ENCODE data around the gene TMEM140.

Gene TMEM140

GRCh38 chr7:135178364-135178763 is 30.5 kb downstream of the TMEM140 start:
- DNase-seq (ENCODE audit: insufficient read length, low spot score) (no peak), FAIRE-seq (no peak)
- TF ChIP-seq POU2F2 (IDR thresholded peaks at IDR 0.05; ENCODE audit: low read depth, low read length) (no peak), TAF1 (IDR thresholded peaks at IDR 0.05; ENCODE audit: low read depth, low read length) (no peak), POLR2A (IDR thresholded peaks at IDR 0.05; ENCODE audit: low read depth, low read length) (no peak), PAX5 (IDR thresholded peaks at IDR 0.05; ENCODE audit: insufficient read depth, low read length, severe bottlenecking) (no peak), SPI1 (IDR thresholded peaks at IDR 0.05; ENCODE audit: low read depth, low read length) (no peak), POLR2AphosphoS5 (IDR thresholded peaks at IDR 0.05; ENCODE audit: low read depth, low read length) (no peak)

- DNase-seq (ENCODE audit: insufficient read length, low spot score) (no peak), FAIRE-seq (no peak)
Observed at GRCh38 chr7:135179321-135179925, 31.6 kb downstream of the TMEM140 start.

GRCh38 chr7:135180122-135180521 is 32.2 kb downstream of the TMEM140 start:
- TF ChIP-seq SPI1 (IDR thresholded peaks at IDR 0.05; ENCODE audit: low read depth, low read length) (no peak), POLR2AphosphoS5 (IDR thresholded peaks at IDR 0.05; ENCODE audit: low read depth, low read length) (no peak), PAX5 (IDR thresholded peaks at IDR 0.05; ENCODE audit: insufficient read depth, low read length, severe bottlenecking) (no peak), TAF1 (IDR thresholded peaks at IDR 0.05; ENCODE audit: low read depth, low read length) (no peak), POU2F2 (IDR thresholded peaks at IDR 0.05; ENCODE audit: low read depth, low read length) (no peak)
- DNase-seq (ENCODE audit: insufficient read length, low spot score) (no peak), FAIRE-seq (no peak)

More at GRCh38 chr7:135179321-135179925, 31.6 kb downstream of the TMEM140 start:
- no peak for TF ChIP-seq PAX5 (IDR thresholded peaks at IDR 0.05; ENCODE audit: insufficient read depth, low read length, severe bottlenecking)
- TF ChIP-seq POLR2AphosphoS5 (IDR thresholded peaks at IDR 0.05; ENCODE audit: low read depth, low read length): no peak
- TF ChIP-seq TAF1 (IDR thresholded peaks at IDR 0.05; ENCODE audit: low read depth, low read length): no peak

DNA sequence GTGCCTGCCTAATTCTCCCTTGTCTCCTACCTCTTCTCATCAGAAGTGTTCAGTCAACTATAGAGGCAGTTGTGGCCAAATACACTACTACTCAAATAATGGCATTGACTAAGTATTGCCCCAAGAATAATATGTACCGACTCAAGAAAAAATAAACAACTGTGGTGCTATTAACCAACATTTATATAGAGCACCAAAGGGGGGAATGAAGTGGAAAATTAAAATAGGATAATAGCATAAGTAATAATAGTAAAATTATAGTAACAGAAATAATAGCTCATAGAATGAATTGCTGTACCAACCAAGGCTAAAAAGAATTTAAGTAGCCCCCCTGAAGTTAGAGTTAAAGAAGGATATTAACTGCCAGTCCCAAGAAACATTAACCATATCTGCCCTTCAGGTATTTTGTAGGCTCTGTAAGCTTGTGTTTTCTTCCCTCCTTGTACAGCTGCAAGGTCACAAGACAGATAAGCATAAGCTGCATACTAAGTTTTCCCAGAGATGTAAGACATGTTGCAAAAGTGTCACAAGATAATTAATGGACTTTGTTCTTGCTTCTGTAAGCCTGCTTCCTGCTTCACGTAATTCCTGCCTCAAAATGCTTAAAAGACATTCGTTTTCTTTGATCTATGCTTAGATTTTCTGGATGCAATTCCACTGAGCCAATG is 33.5 kb downstream of the TMEM140 start:
- no peak for DNase-seq (ENCODE audit: insufficient read length, low spot score)
- no peak for FAIRE-seq

GRCh38 chr7:135181929-135182678 is 34.2 kb downstream of the TMEM140 start:
- TF ChIP-seq PAX5 (IDR thresholded peaks at IDR 0.05; ENCODE audit: insufficient read depth, low read length, severe bottlenecking) (no peak), POU2F2 (IDR thresholded peaks at IDR 0.05; ENCODE audit: low read depth, low read length) (no peak), POLR2A (IDR thresholded peaks at IDR 0.05; ENCODE audit: low read depth, low read length) (no peak; the same call in 1 of the 2 replicates), SPI1 (IDR thresholded peaks at IDR 0.05; ENCODE audit: low read depth, low read length) (no peak), TAF1 (IDR thresholded peaks at IDR 0.05; ENCODE audit: low read depth, low read length) (no peak), POLR2AphosphoS5 (IDR thresholded peaks at IDR 0.05; ENCODE audit: low read depth, low read length) (no peak; the same call in none of the 2 replicates)
- DNase-seq (ENCODE audit: insufficient read length, low spot score) (no peak), FAIRE-seq (no peak)

More for the DNA sequence above, 33.5 kb downstream of the TMEM140 start:
- TF ChIP-seq PAX5 (IDR thresholded peaks at IDR 0.05; ENCODE audit: insufficient read depth, low read length, severe bottlenecking) (no peak), POU2F2 (IDR thresholded peaks at IDR 0.05; ENCODE audit: low read depth, low read length) (no peak), POLR2AphosphoS5 (IDR thresholded peaks at IDR 0.05; ENCODE audit: low read depth, low read length) (no peak), POLR2A (IDR thresholded peaks at IDR 0.05; ENCODE audit: low read depth, low read length) (no peak), SPI1 (IDR thresholded peaks at IDR 0.05; ENCODE audit: low read depth, low read length) (no peak), TAF1 (IDR thresholded peaks at IDR 0.05; ENCODE audit: low read depth, low read length) (no peak)

DNA sequence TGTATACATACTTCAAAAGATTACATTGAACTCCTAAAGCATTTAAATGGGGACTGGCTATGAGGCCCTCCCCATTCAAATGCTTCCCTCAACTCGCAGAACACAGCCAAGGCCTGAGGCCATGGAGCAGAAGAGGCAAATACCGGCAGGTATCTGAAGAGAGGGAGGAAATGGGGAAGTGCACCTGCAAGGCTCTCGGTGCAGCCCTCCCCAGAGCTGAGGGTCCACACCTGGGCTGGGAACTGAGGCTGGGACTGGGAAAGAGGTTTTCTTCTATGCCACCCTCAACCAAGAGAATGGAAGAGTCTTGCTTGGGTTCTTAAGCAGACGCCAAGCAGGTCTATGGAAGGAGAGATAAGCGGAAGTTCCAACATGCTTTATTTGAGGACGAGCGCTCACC is 35.6 kb downstream of the TMEM140 start:
- FAIRE-seq: no peak
- DNase-seq (ENCODE audit: insufficient read length, low spot score): no peak
- TF ChIP-seq SPI1 (IDR thresholded peaks at IDR 0.05; ENCODE audit: low read depth, low read length) (peak; percentile 43), PAX5 (IDR thresholded peaks at IDR 0.05; ENCODE audit: insufficient read depth, low read length, severe bottlenecking) (no peak)

DNA sequence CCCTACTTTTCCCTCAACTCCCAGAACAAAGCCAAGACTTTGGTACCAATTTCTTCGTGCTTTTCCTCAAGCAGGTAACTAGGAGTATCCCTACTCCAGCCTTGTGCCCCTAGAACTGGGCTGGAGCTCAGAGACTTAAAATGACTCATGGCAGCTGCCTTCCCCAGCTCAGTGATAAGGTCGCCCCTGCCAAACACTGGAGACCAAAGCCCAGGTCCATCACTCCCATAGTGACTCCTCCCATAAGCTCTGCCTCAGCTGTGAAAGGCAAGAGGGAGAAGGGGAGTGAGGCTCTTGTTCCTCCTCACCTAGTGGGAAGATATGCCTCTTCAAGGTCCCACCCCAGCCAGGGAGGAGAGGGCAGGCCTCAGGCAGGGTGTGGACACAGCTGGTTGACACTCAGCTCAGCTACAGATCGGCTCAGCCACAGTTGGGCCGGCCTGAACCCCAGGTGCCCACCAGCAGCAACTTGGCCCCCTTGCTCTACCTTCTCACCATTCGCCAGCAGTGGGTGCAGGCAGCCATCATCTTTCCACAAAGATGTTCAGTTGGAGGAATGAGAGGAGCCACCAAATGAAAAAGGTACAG is 36.5 kb downstream of the TMEM140 start:
- no peak for DNase-seq (ENCODE audit: insufficient read length, low spot score)
- no peak for FAIRE-seq
- peak; percentile 29; the same call in 1 of the 2 replicates for TF ChIP-seq POLR2AphosphoS5 (IDR thresholded peaks at IDR 0.05; ENCODE audit: low read depth, low read length)
- TF ChIP-seq TAF1 (IDR thresholded peaks at IDR 0.05; ENCODE audit: low read depth, low read length): no peak
- no peak for TF ChIP-seq POU2F2 (IDR thresholded peaks at IDR 0.05; ENCODE audit: low read depth, low read length)
- 0 out of 2 replicates have a peak, but pooled peaks have one; percentile 17 for TF ChIP-seq POLR2A (IDR thresholded peaks at IDR 0.05; ENCODE audit: low read depth, low read length)
- TF ChIP-seq SPI1 (IDR thresholded peaks at IDR 0.05; ENCODE audit: low read depth, low read length): no peak
- no peak for TF ChIP-seq PAX5 (IDR thresholded peaks at IDR 0.05; ENCODE audit: insufficient read depth, low read length, severe bottlenecking)

- TF ChIP-seq POU2F2 (IDR thresholded peaks at IDR 0.05; ENCODE audit: low read depth, low read length): no peak
- no peak; the same call in 1 of the 2 replicates for TF ChIP-seq POLR2AphosphoS5 (IDR thresholded peaks at IDR 0.05; ENCODE audit: low read depth, low read length)
- no peak for TF ChIP-seq POLR2A (IDR thresholded peaks at IDR 0.05; ENCODE audit: low read depth, low read length)
- no peak for FAIRE-seq
Observed at GRCh38 chr7:135185471-135186260, 37.8 kb downstream of the TMEM140 start.

GRCh38 chr7:135186261-135186540 is 38.3 kb downstream of the TMEM140 start:
- no peak for DNase-seq (ENCODE audit: insufficient read length, low spot score)
- FAIRE-seq: peak; percentile 50
- TF ChIP-seq PAX5 (IDR thresholded peaks at IDR 0.05; ENCODE audit: insufficient read depth, low read length, severe bottlenecking) (no peak), POLR2AphosphoS5 (IDR thresholded peaks at IDR 0.05; ENCODE audit: low read depth, low read length) (no peak), SPI1 (IDR thresholded peaks at IDR 0.05; ENCODE audit: low read depth, low read length) (no peak), POLR2A (IDR thresholded peaks at IDR 0.05; ENCODE audit: low read depth, low read length) (no peak), TAF1 (IDR thresholded peaks at IDR 0.05; ENCODE audit: low read depth, low read length) (no peak), POU2F2 (IDR thresholded peaks at IDR 0.05; ENCODE audit: low read depth, low read length) (no peak)

More at GRCh38 chr7:135185471-135186260, 37.8 kb downstream of the TMEM140 start:
- DNase-seq (ENCODE audit: insufficient read length, low spot score): no peak
